Measurements from ENCODE around the gene PPP1R14C.

DNA sequence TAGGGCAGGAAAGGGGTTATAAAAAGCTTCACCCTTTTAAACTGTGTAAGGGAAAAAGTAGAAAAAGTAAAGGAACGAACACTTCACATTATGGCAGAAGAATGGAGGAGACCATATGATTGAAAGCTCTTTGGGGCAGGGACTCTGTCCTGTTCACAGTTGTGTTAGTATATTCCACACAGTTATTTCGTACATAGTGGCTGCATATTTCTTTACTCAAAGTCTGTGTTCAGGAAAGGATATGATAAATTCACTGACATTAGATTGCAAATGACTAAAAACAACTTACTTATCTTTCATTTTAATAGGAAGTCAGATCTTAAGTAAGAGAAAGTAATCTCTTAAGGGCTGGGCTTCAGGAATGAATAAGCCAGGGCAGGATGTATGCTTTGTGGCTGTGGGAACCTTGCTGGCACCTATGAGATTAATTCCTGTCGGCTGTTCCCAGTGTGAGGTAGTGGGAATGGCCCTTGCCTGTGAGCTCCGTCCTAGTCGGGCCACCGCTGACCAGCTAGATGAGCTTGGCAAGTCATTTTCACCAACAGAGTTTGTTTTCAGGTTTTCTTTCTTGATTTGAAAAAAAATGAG, 11.2 kb downstream of the PPP1R14C start:
- TF ChIP-seq, protein P1, sequence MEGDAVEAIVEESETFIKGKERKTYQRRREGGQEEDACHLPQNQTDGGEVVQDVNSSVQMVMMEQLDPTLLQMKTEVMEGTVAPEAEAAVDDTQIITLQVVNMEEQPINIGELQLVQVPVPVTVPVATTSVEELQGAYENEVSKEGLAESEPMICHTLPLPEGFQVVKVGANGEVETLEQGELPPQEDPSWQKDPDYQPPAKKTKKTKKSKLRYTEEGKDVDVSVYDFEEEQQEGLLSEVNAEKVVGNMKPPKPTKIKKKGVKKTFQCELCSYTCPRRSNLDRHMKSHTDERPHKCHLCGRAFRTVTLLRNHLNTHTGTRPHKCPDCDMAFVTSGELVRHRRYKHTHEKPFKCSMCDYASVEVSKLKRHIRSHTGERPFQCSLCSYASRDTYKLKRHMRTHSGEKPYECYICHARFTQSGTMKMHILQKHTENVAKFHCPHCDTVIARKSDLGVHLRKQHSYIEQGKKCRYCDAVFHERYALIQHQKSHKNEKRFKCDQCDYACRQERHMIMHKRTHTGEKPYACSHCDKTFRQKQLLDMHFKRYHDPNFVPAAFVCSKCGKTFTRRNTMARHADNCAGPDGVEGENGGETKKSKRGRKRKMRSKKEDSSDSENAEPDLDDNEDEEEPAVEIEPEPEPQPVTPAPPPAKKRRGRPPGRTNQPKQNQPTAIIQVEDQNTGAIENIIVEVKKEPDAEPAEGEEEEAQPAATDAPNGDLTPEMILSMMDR (IDR thresholded peaks at IDR 0.05; ENCODE audit: extremely low read depth in 1 of 2, insufficient read depth in 1 of 2, low read depth in 1 of 2, low read length in 2 of 2) = no peak
- TF ChIP-seq POLR2A (IDR thresholded peaks at IDR 0.05; ENCODE audit: low read depth, low read length) = no peak

Data from endothelial cell of umbilical vein (primary cell).